H1 (cell line): Measurements from ENCODE around the gene MYBPC1. TPM values are rescaled to one million over a fixed set of nuclear protein-coding genes. Genes with fewer than 3 reads are reported as not detected.
A peak's percentile ranks its signal among the peaks of the same experiment; 100 is the strongest.

Experiments
- CTCF ChIA-PET: fragments of 300-600 bp; sonication (Branson Sonifier 250); formaldehyde crosslinking; loops from one replicate; lab custom pipeline; 2021; ENCODE audit not compliant: partially characterized antibody; lab: Charles Lee
- POLR2A ChIA-PET: fragments of 300-600 bp; sonication (Branson Sonifier 250); formaldehyde crosslinking; loops from one replicate; lab custom pipeline; 2021; ENCODE audit warnings: inconsistent platforms; ENCODE audit not compliant: partially characterized antibody; lab: Charles Lee
- DNase-seq, 2 experiments: peaks; one replicate each; pipeline versions ENCODE4 v3.0.0 to v3.0.0-alpha.2; 2010 to 2022; ENCODE audit warnings: low spot score in 2 of 2, low read depth in 1 of 2, mixed read lengths in 1 of 2
- FAIRE-seq: peaks from 2 replicates; lab custom pipeline; 2011; peaks lifted over from hg19 to GRCh38; lab: Jason Lieb, UNC
- H2AFZ ChIP-seq: 2 replicates; pipeline ENCODE4 v1.8.1; 2012; ENCODE audit warnings: low read length, inconsistent platforms
- H2AK5ac ChIP-seq: 2 replicates; pipeline ENCODE4 v1.6.1; 2013; ENCODE audit warnings: low read depth, low read length
- H2BK120ac ChIP-seq: replicated peaks from 2 replicates; pipeline ENCODE3; 2013; ENCODE audit warnings: low read depth, low read length, inconsistent platforms
- H2BK12ac ChIP-seq: 2 replicates; pipeline ENCODE4 v1.6.1; 2013; ENCODE audit warnings: low read depth, low read length
- H2BK15ac ChIP-seq: 2 replicates; pipeline ENCODE4 v1.6.1; 2013; ENCODE audit warnings: low read length
- H2BK20ac ChIP-seq: 2 replicates; pipeline ENCODE4 v1.6.1; 2013; ENCODE audit warnings: low read length
- H2BK5ac ChIP-seq: 2 replicates; pipeline ENCODE4 v1.6.1; 2013; ENCODE audit warnings: low read depth, low read length
- H3K14ac ChIP-seq: 2 replicates; pipeline ENCODE4 v1.6.1; 2013; ENCODE audit warnings: inconsistent platforms; ENCODE audit not compliant: insufficient read length
- H3K18ac ChIP-seq: 2 replicates; pipeline ENCODE4 v1.6.1; 2013; ENCODE audit warnings: low read length; ENCODE audit errors: extremely low read depth
- H3K23ac ChIP-seq: 2 replicates; pipeline ENCODE4 v1.6.1; 2013; ENCODE audit warnings: inconsistent platforms; ENCODE audit not compliant: insufficient read length
- H3K23me2 ChIP-seq: 2 replicates; pipeline ENCODE4 v1.6.1; 2013; ENCODE audit warnings: low read depth, low read length
- H3K27ac ChIP-seq: 2 replicates; pipeline ENCODE4 v1.6.1; 2011; ENCODE audit warnings: low read depth, low read length, inconsistent platforms
- H3K27me3 ChIP-seq, 4 experiments: replicated peaks in 1 of 4; 1 replicate in 1 of 4; 2 replicates in 3 of 4; pipeline versions ENCODE4 v1.6.1 to v1.8.1; 2011 to 2013; ENCODE audit warnings: low read length in 3 of 4, mild to moderate bottlenecking in 3 of 4, inconsistent platforms in 2 of 4, mixed read lengths in 2 of 4, moderate library complexity in 1 of 4; ENCODE audit not compliant: control insufficient read depth in 3 of 4, insufficient read depth in 3 of 4; ENCODE audit errors: extremely low read depth in 1 of 4
- H3K36me3 ChIP-seq, 4 experiments: 2 replicates each; pipeline versions ENCODE4 v1.6.1 to v1.8.1; 2011 to 2013; ENCODE audit warnings: mild to moderate bottlenecking in 4 of 4, low read length in 3 of 4, moderate library complexity in 2 of 4, control low read depth in 1 of 4, inconsistent platforms in 1 of 4; ENCODE audit not compliant: insufficient read depth in 4 of 4, control insufficient read depth in 2 of 4
- H3K4ac ChIP-seq: replicated peaks from 2 replicates; pipeline ENCODE3; 2013; ENCODE audit warnings: low read length, low read depth, mixed read lengths, inconsistent platforms; ENCODE audit not compliant: insufficient read length
- H3K4me1 ChIP-seq, 4 experiments: replicated peaks in 1 of 4; 1 replicate in 1 of 4; 2 replicates in 3 of 4; pipeline versions ENCODE4 v1.6.1 to v1.8.1; 2011 to 2013; ENCODE audit warnings: low read length in 3 of 4, inconsistent platforms in 2 of 4, mixed read lengths in 1 of 4; ENCODE audit not compliant: insufficient read depth in 4 of 4, control insufficient read depth in 3 of 4
- H3K4me2 ChIP-seq, 2 experiments: 2 replicates each; pipeline versions ENCODE4 v1.6.1 to v1.8.1; 2011 to 2013; ENCODE audit warnings: low read depth in 2 of 2, low read length in 2 of 2, control low read depth in 1 of 2, inconsistent platforms in 1 of 2, mild to moderate bottlenecking in 1 of 2; ENCODE audit not compliant: insufficient read depth in 1 of 2
- H3K4me3 ChIP-seq, 4 experiments: fragments of 200-600, 300-600 bp in 1 of 4; sonication (generic), shearing (Covaris generic), sonication (Bioruptor Twin) in 1 of 4; 2 replicates each; pipeline versions ENCODE4 v1.5.1 to v1.8.1; 2011 to 2016; ENCODE audit warnings: low read length in 4 of 4, low read depth in 3 of 4, control low read depth in 2 of 4, inconsistent platforms in 2 of 4, mild to moderate bottlenecking in 2 of 4, mixed read lengths in 1 of 4, moderate library complexity in 1 of 4; ENCODE audit not compliant: insufficient read depth in 2 of 4; ENCODE audit errors: extremely low read depth in 1 of 4
- H3K56ac ChIP-seq: replicated peaks from 2 replicates; pipeline ENCODE3; 2013; ENCODE audit warnings: low read depth, mild to moderate bottlenecking, mixed read lengths, low read length, inconsistent platforms; ENCODE audit not compliant: insufficient read length
- H3K79me1 ChIP-seq: 2 replicates; pipeline ENCODE4 v1.6.1; 2013; ENCODE audit warnings: low read depth, low read length, control low read depth
- H3K79me2 ChIP-seq, 2 experiments: 2 replicates each; pipeline versions ENCODE4 v1.6.1 to v1.8.1; 2012 to 2013; ENCODE audit warnings: low read length in 2 of 2, mild to moderate bottlenecking in 2 of 2, inconsistent platforms in 1 of 2; ENCODE audit not compliant: insufficient read depth in 2 of 2, control insufficient read depth in 1 of 2
- H3K9ac ChIP-seq, 4 experiments: replicated peaks in 1 of 4; 1 replicate in 1 of 4; 2 replicates in 3 of 4; pipeline versions ENCODE4 v1.6.1 to v1.8.1; 2011 to 2013; ENCODE audit warnings: low read depth in 3 of 4, low read length in 3 of 4, control low read depth in 2 of 4, mild to moderate bottlenecking in 2 of 4, moderate library complexity in 2 of 4, inconsistent platforms in 1 of 4; ENCODE audit errors: extremely low read depth in 1 of 4
- H3K9me3 ChIP-seq, 2 experiments: 2 replicates each; pipeline versions ENCODE4 v1.6.1 to v1.8.1; 2012 to 2013; ENCODE audit warnings: mild to moderate bottlenecking in 2 of 2, moderate library complexity in 2 of 2, control low read depth in 1 of 2, inconsistent platforms in 1 of 2, low read depth in 1 of 2, low read length in 1 of 2, mixed read lengths in 1 of 2; ENCODE audit not compliant: insufficient read depth in 2 of 2
- H4K20me1 ChIP-seq, 2 experiments: replicated peaks in 1 of 2; 2 replicates each; pipeline versions ENCODE3 to v1.8.1; 2011 to 2013; ENCODE audit warnings: inconsistent platforms in 2 of 2, low read length in 2 of 2, mild to moderate bottlenecking in 1 of 2; ENCODE audit not compliant: insufficient read depth in 2 of 2, control insufficient read depth in 1 of 2
- H4K5ac ChIP-seq: 2 replicates; pipeline ENCODE4 v1.6.1; 2013; ENCODE audit warnings: low read length, low read depth, mixed read lengths, inconsistent platforms; ENCODE audit not compliant: insufficient read length
- H4K8ac ChIP-seq: 2 replicates; pipeline ENCODE4 v1.8.0; 2013; ENCODE audit warnings: mild to moderate bottlenecking, moderate library complexity, low read length, inconsistent platforms; ENCODE audit not compliant: insufficient read depth; ENCODE audit errors: extremely low read depth
- H4K91ac ChIP-seq: replicated peaks from 2 replicates; pipeline ENCODE3; 2013; ENCODE audit warnings: low read length, mixed read lengths, inconsistent platforms; ENCODE audit not compliant: insufficient read length
- BCL11A ChIP-seq, 2 experiments: IDR thresholded peaks; one replicate each; pipeline ENCODE4 v1.6.1; 2011; ENCODE audit warnings: low read depth in 2 of 2, low read length in 2 of 2, mild to moderate bottlenecking in 2 of 2
- CBX8 ChIP-seq: fragments of 300-800, 300-1000 bp; sonication (generic); IDR thresholded peaks from 2 replicates; pipeline ENCODE4 v1.7.1; 2016; ENCODE audit warnings: low read depth, low read length, borderline replicate concordance
- CHD1 ChIP-seq: IDR thresholded peaks from 2 replicates; pipeline ENCODE4 v1.6.1; 2012; ENCODE audit warnings: low read depth, low read length, improper control_type of control experiment
- E2F6 ChIP-seq: IDR thresholded peaks from 2 replicates; pipeline ENCODE4 v1.6.1; 2012; ENCODE audit warnings: inconsistent platforms
- EGR1 ChIP-seq: IDR thresholded peaks from 2 replicates; pipeline ENCODE4 v1.6.1; 2011; ENCODE audit warnings: low read depth, low read length, borderline replicate concordance
- PHF8 ChIP-seq: fragments of 200-600 bp; sonication (generic); conservative IDR thresholded peaks from 2 replicates; pipeline ENCODE4 v1.7.1; 2012; ENCODE audit warnings: low read depth, mild to moderate bottlenecking, inconsistent platforms, low read length, moderate library complexity
- POLR2A ChIP-seq, 2 experiments: IDR thresholded peaks; 1 replicate in 1 of 2; 2 replicates in 1 of 2; pipeline ENCODE4 v1.6.1; 2011; ENCODE audit warnings: low read depth in 2 of 2, low read length in 2 of 2, mild to moderate bottlenecking in 2 of 2; ENCODE audit errors: control extremely low read depth in 1 of 2
- RBBP5 ChIP-seq: IDR thresholded peaks from 2 replicates; pipeline ENCODE4 v1.7.1; 2012; ENCODE audit warnings: low read depth, mild to moderate bottlenecking, inconsistent platforms, low read length, moderate library complexity, borderline replicate concordance
- SP1 ChIP-seq: IDR thresholded peaks from 2 replicates; pipeline ENCODE4 v1.6.1; 2011; ENCODE audit warnings: low read depth, low read length
- SP2 ChIP-seq: IDR thresholded peaks from 2 replicates; pipeline ENCODE4 v1.6.1; 2012; ENCODE audit warnings: mild to moderate bottlenecking, low read length, inconsistent platforms
- WGBS, 2 experiments: shearing (Covaris generic) in 1 of 2; methylation state at CpG; one replicate each; pipeline versions ENCODE4 v1.1.6 to v1.1.7; 2013 to 2015; ENCODE audit warnings: low lambda C conversion rate in 2 of 2, mixed read lengths in 2 of 2, inconsistent platforms in 1 of 2, low coverage in 1 of 2, missing lambda C conversion rate in 1 of 2; ENCODE audit not compliant: insufficient replicate concordance in 2 of 2, insufficient coverage in 1 of 2, insufficient read length in 1 of 2; ENCODE audit errors: extremely low coverage in 1 of 2, missing lambda C conversion rate in 1 of 2; 5-methylcytosine and 5-hydroxymethylcytosine counted together
- polyA plus RNA-seq, 7 experiments: library from polyadenylated mRNA; depleted of rRNA in 3 of 7; stranded (reverse) in 5 of 7; unstranded in 2 of 7; fragments of >200 nt in 5 of 7; fragments of 200-250 nt in 2 of 7; gene quantifications; 1 replicate in 5 of 7; 2 replicates in 1 of 7; 4 replicates in 1 of 7; pipeline versions ENCODE4 v1.2.1 to v1.2.3, GENCODE V29; 2011 to 2013; ENCODE audit warnings: missing spikeins in 2 of 7, mixed read lengths in 2 of 7
- total RNA-seq: library from RNA; stranded (reverse); fragmentation: NEBNext Ultra II Directional; extraction: Animal tissue kit (Norgen Biotek cat#: 25700); gene quantifications from 2 replicates; pipeline ENCODE4 v1.2.1, GENCODE V29; 2021

Gene MYBPC1
- total and polyA plus RNA-seq, 2 of the 8 experiments (the other 6 are each of a cell fraction or from before 2014, with no cell fraction given) = not detected

- TF ChIP-seq CBX8 (no peak), E2F6 (no peak), SP2 (no peak), EGR1 (no peak), BCL11A (IDR thresholded peaks at IDR 0.05; ENCODE audit: low read depth in 2 of 2, low read length in 2 of 2) (no peak), CHD1 (no peak), POLR2A (IDR thresholded peaks at IDR 0.05; ENCODE audit: control extremely low read depth in 1 of 2, low read depth in 2 of 2, low read length in 2 of 2) (no peak), SP1 (no peak), RBBP5 (no peak), PHF8 (no peak)
- no peak overlapping the region for H3K27ac ChIP-seq
- no peak overlapping the region for H2BK20ac ChIP-seq
- no peak overlapping the region for H4K8ac ChIP-seq
- 0 out of 2 replicates have a peak overlapping the region, but pooled peaks have one; percentile 21 for H2BK12ac ChIP-seq
- ChIA-PET CTCF (interaction anchor here (1.2 kb wide), 1 partner anchor 17 kb away, joined by 4 read pairs; no protein-coding TSS in a partner anchor), POLR2A (no interaction called here)
- WGBS, 2 experiments = 83% methylated on average over 7 of the region's 7 CpGs; no CpG with 5 or more reads in 1 of the 2 experiments
- no peaks in the 10 kb centered on the region; the same call in 1 of the 2 replicates for H3K23me2 ChIP-seq
- no peaks in the 10 kb centered on the region for H3K36me3 ChIP-seq
- no peak for DNase-seq
- no peak overlapping the region for H2AK5ac ChIP-seq
- no peaks in the 10 kb centered on the region for H4K20me1 ChIP-seq
- H3K79me1 ChIP-seq = no peaks in the 10 kb centered on the region
- H3K9me3 ChIP-seq = no peaks in the 10 kb centered on the region
- no peak overlapping the region for H4K5ac ChIP-seq
- H2AFZ ChIP-seq = peak overlapping the region; percentile 63; the same call in 1 of the 2 replicates
- H3K4me2 ChIP-seq = no peak overlapping the region
- no peak overlapping the region for H3K56ac ChIP-seq
- H3K4me1 ChIP-seq = peaks cover 0 to 3% (median 0%) of the 10 kb centered on the region in 4 experiments; a peak in 1 of 7 replicates
- H3K4me3 ChIP-seq = no peak overlapping the region
- no peak for FAIRE-seq
- H3K27me3 ChIP-seq = no peaks in the 10 kb centered on the region
- H4K91ac ChIP-seq = no peak overlapping the region
- no peak overlapping the region for H3K18ac ChIP-seq
- H3K23ac ChIP-seq = no peak overlapping the region
- no peak overlapping the region for H2BK15ac ChIP-seq
- no peak overlapping the region for H3K14ac ChIP-seq
- no peaks in the 10 kb centered on the region for H3K79me2 ChIP-seq
- no peak overlapping the region for H3K4ac ChIP-seq
- no peak overlapping the region for H2BK120ac ChIP-seq
- no peak overlapping the region; the same call in 1 of the 2 replicates for H2BK5ac ChIP-seq
- no peak overlapping the region for H3K9ac ChIP-seq
Observed at GRCh38 chr12:101666052-101666728, 71.4 kb downstream of the MYBPC1 start.
